ENCODE data around the gene CFDP1.

The CFDP1 gene

GRCh38 chr16:75416904-75417565, 16.3 kb downstream of the CFDP1 start:
- no peak for TF ChIP-seq EZH2phosphoT487 (IDR thresholded peaks at IDR 0.05; ENCODE audit: borderline replicate concordance, low read length)
- no peak for TF ChIP-seq CTCF (IDR thresholded peaks at IDR 0.05; ENCODE audit: low read depth, low read length, poor library complexity, severe bottlenecking)
- Histone ChIP-seq H3K4me3 (ENCODE audit: low read length) (no peak overlapping the region), H3K9me2 (replicated peaks; ENCODE audit: control insufficient read depth, low read length) (no peaks in the 10 kb centered on the region), H3K27ac (ENCODE audit: low read depth, low read length) (no peak overlapping the region), H4K20me1 (ENCODE audit: control insufficient read depth, insufficient read depth, low read depth, low read length) (peaks cover 7% of the 10 kb centered on the region; the same call in 1 of the 2 replicates), H3F3A (ENCODE audit: control insufficient read depth, insufficient read depth) (0 out of 2 replicates have a peak, but pooled peaks cover 9% of the 10 kb centered on the region), H3K36me3 (ENCODE audit: control insufficient read depth, low read length) (peaks cover 16% of the 10 kb centered on the region), H3K79me2 (ENCODE audit: control insufficient read depth, low read length) (peaks cover 71% of the 10 kb centered on the region), H3K9me3 (ENCODE audit: control insufficient read depth, insufficient read depth, low read length) (no peaks in the 10 kb centered on the region), H3K27me3 (ENCODE audit: control insufficient read depth, low read length) (no peaks in the 10 kb centered on the region), H3K4me1 (ENCODE audit: control insufficient read depth, low read length) (peaks cover 34% of the 10 kb centered on the region), H3K4me2 (ENCODE audit: low read length) (no peak overlapping the region)

GRCh38 chr16:75415169-75415905, 18.0 kb downstream of the CFDP1 start:
- Histone ChIP-seq H3K27ac (ENCODE audit: low read depth, low read length) (no peak overlapping the region), H3K4me2 (ENCODE audit: low read length) (no peak overlapping the region)

GRCh38 chr16:75413951-75414350, 19.4 kb downstream of the CFDP1 start:
- H3K9me3 ChIP-seq (ENCODE audit: control insufficient read depth, insufficient read depth, low read length): no peaks in the 10 kb centered on the region
- H4K20me1 ChIP-seq (ENCODE audit: control insufficient read depth, insufficient read depth, low read depth, low read length): peaks cover 7% of the 10 kb centered on the region; the same call in 1 of the 2 replicates
- no peak overlapping the region for H3K4me2 ChIP-seq (ENCODE audit: low read length)
- H3K9me2 ChIP-seq (replicated peaks; ENCODE audit: control insufficient read depth, low read length): no peaks in the 10 kb centered on the region
- no peak for TF ChIP-seq EZH2phosphoT487 (IDR thresholded peaks at IDR 0.05; ENCODE audit: borderline replicate concordance, low read length)
- H3K4me3 ChIP-seq (ENCODE audit: low read length): no peak overlapping the region
- no peak overlapping the region for H3K27ac ChIP-seq (ENCODE audit: low read depth, low read length)
- no peaks in the 10 kb centered on the region for H3K27me3 ChIP-seq (ENCODE audit: control insufficient read depth, low read length)
- H3F3A ChIP-seq (ENCODE audit: control insufficient read depth, insufficient read depth): 0 out of 2 replicates have a peak, but pooled peaks cover 4% of the 10 kb centered on the region
- peaks cover 29% of the 10 kb centered on the region for H3K36me3 ChIP-seq (ENCODE audit: control insufficient read depth, low read length)
- H3K79me2 ChIP-seq (ENCODE audit: control insufficient read depth, low read length): peaks cover 40% of the 10 kb centered on the region
- peaks cover 15% of the 10 kb centered on the region for H3K4me1 ChIP-seq (ENCODE audit: control insufficient read depth, low read length)

More at GRCh38 chr16:75415169-75415905, 18.0 kb downstream of the CFDP1 start:
- peaks cover 54% of the 10 kb centered on the region for H3K79me2 ChIP-seq (ENCODE audit: control insufficient read depth, low read length)
- no peak for TF ChIP-seq CTCF (IDR thresholded peaks at IDR 0.05; ENCODE audit: low read depth, low read length, poor library complexity, severe bottlenecking)
- TF ChIP-seq EZH2phosphoT487 (IDR thresholded peaks at IDR 0.05; ENCODE audit: borderline replicate concordance, low read length): no peak
- H3K4me1 ChIP-seq (ENCODE audit: control insufficient read depth, low read length): peaks cover 17% of the 10 kb centered on the region
- H3K36me3 ChIP-seq (ENCODE audit: control insufficient read depth, low read length): peaks cover 22% of the 10 kb centered on the region
- 0 out of 2 replicates have a peak, but pooled peaks cover 4% of the 10 kb centered on the region for H3F3A ChIP-seq (ENCODE audit: control insufficient read depth, insufficient read depth)
- no peak overlapping the region for H3K4me3 ChIP-seq (ENCODE audit: low read length)
- no peaks in the 10 kb centered on the region for H3K9me2 ChIP-seq (replicated peaks; ENCODE audit: control insufficient read depth, low read length)
- H4K20me1 ChIP-seq (ENCODE audit: control insufficient read depth, insufficient read depth, low read depth, low read length): peaks cover 7% of the 10 kb centered on the region; the same call in 1 of the 2 replicates
- no peaks in the 10 kb centered on the region for H3K27me3 ChIP-seq (ENCODE audit: control insufficient read depth, low read length)
- H3K9me3 ChIP-seq (ENCODE audit: control insufficient read depth, insufficient read depth, low read length): no peaks in the 10 kb centered on the region

- Histone ChIP-seq H4K20me1 (ENCODE audit: control insufficient read depth, insufficient read depth, low read depth, low read length) (no peaks in the 10 kb centered on the region), H3K27ac (ENCODE audit: low read depth, low read length) (no peak overlapping the region), H3K4me1 (ENCODE audit: control insufficient read depth, low read length) (peaks cover 7% of the 10 kb centered on the region), H3K9me2 (replicated peaks; ENCODE audit: control insufficient read depth, low read length) (no peaks in the 10 kb centered on the region), H3K9me3 (ENCODE audit: control insufficient read depth, insufficient read depth, low read length) (no peaks in the 10 kb centered on the region), H3K36me3 (ENCODE audit: control insufficient read depth, low read length) (peaks cover 25% of the 10 kb centered on the region), H3K4me2 (ENCODE audit: low read length) (no peak overlapping the region), H3K79me2 (ENCODE audit: control insufficient read depth, low read length) (no peaks in the 10 kb centered on the region), H3K27me3 (ENCODE audit: control insufficient read depth, low read length) (no peaks in the 10 kb centered on the region), H3F3A (ENCODE audit: control insufficient read depth, insufficient read depth) (no peaks in the 10 kb centered on the region), H3K4me3 (ENCODE audit: low read length) (no peak overlapping the region)
- TF ChIP-seq EZH2phosphoT487 (IDR thresholded peaks at IDR 0.05; ENCODE audit: borderline replicate concordance, low read length) (no peak), CTCF (IDR thresholded peaks at IDR 0.05; ENCODE audit: low read depth, low read length, poor library complexity, severe bottlenecking) (no peak)
These were observed 26.4 kb downstream of the CFDP1 start for GRCh38 chr16:75406943-75407342.

Measured in DOHH2 (cell line).